GM18499 (cell line): Measurements from ENCODE around the gene FANCC.

Source experiments
- ATAC-seq: cut with Tn5 transposase; IDR thresholded peaks from one replicate; pipeline ENCODE4 v1.9.1; 2021; ENCODE audit warnings: moderate number of reproducible peaks; ENCODE audit not compliant: insufficient read depth, unreplicated experiment

Gene FANCC

DNA sequence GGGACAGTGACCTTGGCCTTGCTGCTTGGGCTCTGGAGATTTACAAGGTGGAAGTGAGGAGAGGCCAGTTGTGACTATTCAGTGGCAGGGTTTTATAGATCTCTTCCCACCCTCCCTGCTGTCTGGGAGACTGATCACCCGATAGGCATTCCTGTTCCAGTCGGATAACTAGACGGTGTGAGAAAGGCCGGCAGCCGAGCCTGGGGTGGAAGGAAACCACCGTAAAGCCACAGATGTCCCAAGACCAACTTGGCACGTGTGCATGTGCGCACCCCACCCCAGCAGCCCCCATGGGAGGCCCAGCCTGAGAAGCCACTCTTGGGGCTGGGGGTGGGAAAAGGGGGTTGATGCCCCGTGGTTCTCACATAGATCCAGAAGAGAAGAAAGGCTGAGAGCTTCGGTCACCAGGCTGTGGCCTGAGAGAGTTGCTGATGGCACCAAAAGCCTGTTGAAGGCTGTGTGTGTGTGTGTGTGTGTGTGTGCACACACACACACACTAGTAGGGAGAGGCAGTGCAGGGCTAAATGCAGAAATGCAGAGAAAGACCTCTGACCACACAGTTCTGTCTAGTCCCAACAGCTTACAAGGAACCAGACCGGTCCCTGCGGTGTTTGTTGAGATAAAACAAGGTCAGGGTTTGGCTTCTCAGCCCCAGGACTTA lies 225.8 kb downstream of the FANCC start:
- ATAC-seq: no peak

DNA sequence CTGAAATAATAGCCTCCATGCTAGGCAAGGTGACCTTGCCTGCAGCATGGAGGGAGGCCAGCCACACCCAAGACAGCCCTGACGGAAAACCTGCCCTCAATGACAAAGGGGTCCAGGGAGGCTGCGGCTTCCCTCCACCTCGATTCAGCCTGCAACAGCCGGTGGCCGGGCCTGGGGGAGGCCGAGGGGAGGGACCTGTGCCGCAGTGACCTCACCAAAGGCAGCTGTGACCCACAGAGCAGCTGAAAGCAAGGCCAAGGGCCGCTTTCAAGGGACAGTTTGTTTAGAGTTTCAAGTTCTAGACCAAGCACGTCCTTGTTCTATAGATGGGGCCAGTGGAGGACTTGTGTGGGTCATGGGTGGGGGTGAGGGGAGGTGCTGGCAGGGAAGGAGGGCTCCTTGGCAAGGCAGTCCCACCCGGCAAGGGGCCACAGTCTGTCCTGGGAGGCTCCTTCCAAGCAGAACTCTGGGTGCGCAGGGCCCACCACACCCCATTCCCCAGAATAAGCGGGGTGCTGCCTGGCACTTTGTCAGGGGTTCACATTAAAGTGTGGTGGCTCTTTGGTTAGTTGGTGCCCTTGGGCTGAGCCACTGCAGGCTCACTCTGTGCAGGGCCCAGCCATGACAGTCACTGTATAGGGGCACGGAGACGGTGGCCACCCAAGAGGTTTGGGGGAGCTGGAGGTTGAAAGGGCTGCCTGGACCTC lies 226.5 kb downstream of the FANCC start:
- no peak for ATAC-seq

DNA sequence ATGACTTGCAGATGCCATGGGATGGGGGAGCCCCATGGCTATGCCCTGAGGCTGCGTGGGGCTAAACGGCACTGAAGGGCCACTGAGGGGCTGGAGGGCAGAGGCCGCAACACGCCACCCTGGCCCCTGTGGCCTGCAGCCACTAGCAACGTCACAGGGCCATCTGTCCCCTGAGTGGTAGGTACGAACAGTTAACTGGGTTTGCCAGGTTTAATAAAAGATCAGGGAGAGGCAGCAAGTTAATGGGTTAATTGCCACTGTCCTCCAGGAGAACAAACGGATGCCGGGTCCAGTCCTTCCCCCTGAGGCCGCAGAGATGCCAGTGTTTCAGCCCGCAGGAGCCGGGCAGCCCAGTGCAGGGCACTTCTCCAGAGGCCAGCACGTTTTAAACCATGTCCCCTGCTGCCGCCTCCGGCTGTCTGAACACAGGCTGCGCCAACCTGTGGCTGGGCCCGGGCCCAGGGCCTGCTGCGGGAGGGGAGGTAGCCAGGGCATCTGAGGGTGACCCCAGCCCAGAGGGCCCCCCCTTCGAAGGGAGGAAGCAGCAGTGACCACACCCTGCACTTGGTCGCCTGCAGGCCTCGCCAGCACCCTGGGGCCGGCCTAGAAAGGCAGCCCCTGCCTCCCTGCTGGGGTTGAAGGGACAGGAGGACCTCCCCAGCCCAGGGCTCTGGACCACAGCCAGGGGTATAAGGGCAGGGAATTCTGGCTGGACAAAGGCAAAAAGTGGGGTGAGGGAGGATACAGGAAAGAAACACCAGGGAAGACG lies 227.3 kb downstream of the FANCC start:
- no peak for ATAC-seq

DNA sequence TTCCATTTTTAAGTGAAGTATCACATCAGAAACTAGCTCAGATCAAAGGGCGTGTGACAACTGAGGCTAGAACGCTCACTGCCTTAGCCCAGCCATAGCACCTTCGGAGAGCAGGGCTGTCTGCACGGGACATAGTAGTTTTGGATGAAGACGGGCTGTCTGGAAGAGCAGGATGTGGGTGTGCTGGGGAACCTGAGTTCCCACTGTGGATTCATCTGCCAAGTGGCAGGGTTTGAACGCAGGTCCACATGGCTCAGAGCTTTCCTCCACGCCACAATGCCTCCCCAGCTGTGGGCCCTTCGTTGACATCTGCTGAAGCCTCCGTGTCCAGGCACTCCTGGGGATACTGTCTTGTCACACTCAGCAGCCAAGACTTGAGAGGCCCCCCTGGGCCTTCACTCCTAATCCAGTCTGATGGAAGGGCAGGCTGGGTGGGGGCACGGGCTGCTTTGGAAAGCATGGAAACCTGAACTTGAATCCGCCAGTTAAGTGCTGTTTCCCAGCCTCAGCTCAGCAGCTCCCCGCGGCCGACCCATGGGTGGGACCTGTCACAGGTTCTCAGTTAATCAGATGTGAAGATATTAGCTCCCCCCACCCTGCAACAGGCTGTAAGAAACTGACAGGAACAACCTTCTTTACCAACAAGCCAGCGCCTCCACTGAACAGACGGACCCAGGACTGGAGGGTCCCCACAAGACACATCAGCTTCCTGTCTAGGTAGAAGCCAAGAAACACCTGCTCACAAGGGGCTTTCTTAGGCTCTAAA lies 228.1 kb downstream of the FANCC start:
- no peak for ATAC-seq

DNA sequence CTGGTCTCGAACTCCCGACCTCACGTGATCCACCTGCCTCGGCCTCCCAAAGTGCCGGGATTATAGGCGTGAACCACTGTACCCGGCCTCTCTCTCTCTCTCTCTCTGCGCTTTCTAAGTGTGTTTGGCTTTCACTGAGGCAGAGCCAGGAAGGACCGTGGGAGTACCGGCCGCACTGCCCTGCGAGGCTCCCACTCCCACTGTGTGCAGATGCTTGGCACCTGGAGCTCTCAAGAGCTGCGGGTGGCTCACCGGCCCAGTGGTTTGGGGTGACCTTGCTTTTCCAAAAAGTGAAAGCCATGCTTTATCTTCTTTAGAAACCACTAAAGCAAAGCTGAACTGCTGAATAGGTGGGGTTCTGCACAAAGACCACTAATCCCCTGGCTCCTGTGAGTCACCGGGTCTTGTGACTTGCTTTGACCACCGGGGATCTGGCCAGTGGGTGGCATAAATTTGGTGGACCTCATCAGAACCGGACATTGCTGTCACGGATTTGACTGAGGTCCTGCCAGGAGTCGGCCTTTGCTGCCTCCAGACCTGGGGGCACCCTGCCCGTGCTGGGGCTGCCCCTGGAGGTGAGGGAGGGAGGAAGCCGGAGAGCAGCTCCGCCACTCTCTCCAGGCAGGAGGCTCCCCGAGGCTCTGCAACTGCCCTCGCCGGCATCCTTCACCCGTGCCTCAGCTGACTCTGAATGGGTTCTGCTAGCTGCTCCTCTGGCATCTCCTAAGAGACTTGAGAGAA lies 228.9 kb downstream of the FANCC start:
- ATAC-seq: no peak

DNA sequence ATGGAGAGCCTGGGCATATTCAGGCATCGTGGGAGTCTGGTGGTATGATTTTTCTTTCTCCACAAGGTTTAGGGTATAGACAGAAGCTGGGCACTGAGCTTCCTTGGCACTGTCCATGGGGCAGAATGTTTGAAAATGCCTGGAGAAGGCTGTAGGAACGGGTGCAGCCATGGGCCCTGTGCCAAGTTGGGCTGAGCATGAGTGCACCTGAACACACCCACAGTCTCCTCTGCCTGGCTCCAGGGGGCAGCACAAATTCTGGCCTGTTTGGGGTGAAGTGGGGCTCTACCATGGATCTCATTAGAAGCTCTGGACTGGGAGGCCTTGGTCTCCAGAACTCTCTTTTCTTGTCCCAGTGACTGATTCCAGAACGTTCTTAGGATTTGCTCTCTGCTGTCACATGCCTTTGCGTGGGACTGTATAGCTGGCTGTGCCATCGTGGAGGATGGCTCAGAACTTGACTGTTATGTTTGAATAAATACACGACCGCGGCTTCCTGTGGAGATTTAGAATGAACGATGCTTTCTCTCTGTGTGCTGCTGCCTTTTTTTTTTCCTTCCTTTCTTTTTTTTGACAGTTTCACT lies 229.8 kb downstream of the FANCC start:
- no peak for ATAC-seq

DNA sequence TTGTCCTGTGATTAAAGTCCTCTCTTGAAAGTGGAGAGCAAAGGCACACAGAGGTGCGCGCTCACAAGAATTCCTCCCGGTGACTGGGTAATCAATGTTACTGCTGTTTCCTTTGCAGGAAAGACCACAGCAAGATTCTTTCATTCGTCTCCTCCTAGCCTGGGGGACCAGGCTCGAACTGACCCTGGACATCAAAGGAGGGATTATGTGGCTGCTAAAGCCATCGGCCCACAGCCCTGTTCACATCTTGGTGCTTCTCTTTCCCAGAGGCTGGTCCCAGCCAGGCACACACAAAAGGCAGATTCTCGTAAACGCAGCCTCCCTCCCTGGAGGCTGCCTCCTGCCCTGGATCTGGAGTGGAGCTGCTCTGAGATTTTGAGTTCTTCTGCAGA lies 230.9 kb downstream of the FANCC start:
- ATAC-seq: no peak

DNA sequence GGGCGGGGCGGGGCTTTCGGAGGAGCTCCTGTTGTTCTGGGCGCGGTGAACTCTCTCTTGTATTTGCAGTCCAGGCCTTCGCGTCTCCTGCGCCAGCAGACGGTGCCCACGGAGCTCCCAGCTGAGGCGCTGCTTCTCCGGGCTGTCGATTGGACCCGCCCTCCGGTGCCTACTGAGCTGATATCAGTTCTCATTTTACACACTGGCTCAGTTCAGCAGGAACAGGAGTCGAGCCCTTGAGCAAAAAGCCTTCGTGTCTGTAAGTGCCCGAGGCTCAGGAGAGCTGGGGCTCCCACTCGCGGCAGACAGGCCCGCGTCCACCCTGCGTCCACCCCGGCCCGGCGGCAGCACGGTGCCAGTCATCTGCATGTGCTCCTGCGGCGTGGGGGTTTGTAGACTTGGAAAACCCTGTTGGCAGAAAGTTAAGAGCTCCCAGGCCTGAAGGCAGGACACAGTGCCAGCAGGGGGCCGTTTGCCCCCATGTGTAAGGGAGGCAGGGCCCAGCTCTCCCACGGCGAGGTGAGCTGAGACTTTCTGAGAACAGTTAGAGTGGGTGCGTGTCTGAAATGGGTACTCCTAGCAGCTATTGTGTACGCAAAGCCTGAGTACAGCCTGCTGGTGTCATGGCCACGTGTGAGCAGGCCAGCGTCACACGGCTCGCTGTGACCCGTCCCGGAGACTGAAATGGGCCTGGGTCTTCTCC lies 231.5 kb downstream of the FANCC start:
- ATAC-seq: no peak

DNA sequence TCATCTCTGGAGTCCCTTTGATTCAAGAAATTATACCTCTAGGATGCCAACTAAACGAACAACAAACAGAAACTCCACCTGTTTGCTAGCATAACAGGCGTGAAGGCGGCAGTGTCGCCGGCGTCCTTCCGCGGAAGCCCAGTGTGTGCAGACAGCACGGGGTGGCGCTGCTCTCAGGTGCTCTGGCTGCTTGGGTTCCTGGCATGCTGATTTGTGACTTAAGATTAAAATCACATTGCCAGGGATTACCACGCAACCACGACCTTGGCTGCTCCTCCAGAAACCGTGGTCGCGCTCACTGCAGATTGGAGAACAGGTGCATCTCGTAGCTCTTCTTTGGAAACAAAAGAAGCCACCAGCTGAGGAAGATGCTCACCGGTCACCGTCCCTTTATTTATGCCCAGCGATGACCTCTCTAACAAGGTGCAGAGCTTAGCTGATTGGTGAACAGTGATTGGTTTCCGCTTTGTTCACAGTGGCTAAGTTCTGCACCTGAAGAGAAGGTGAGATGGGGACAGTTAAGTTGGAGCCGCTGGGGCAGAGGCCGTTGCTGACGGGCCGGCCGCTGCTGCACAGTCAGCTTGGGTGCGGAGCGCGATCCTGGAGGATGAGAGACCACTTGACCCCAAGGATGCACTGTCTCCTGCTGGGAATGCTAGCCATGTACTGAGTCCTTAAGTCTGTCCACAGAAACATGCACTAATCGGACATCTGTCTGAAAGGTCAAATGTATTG lies 232.3 kb downstream of the FANCC start:
- no peak for ATAC-seq

DNA sequence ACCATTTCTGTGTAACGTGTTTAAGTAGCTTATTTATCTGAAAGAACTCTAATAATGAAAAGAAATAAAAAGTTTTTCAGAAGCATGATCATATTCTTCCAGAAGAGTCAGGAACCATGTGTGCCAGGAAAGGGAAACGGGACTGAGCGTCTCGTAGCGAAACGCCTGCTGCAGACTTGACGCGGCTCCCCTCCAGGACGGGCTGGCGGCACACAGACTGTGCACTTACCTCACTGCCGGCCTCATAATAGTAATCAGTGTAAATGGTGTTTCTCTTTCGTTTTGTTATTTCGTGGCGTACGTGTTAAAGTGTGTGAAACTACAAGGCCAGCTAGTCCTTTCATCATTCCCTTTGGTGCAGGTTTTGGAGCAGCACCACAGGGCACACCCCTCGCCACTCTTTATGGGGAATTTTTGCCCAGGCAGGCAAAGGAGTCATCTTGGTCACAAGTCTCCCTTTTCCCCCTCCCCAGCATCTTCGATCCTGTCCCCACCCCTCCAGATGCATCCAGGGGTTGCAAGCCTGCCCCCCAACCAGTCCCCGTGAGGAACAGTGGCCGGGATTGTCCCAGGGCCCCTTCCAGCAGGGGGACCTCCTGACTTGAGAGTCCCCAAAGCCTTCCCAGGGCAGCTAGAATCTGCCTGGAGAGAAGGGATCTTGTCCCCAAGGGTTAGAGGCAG lies 233.1 kb downstream of the FANCC start:
- no peak for ATAC-seq

DNA sequence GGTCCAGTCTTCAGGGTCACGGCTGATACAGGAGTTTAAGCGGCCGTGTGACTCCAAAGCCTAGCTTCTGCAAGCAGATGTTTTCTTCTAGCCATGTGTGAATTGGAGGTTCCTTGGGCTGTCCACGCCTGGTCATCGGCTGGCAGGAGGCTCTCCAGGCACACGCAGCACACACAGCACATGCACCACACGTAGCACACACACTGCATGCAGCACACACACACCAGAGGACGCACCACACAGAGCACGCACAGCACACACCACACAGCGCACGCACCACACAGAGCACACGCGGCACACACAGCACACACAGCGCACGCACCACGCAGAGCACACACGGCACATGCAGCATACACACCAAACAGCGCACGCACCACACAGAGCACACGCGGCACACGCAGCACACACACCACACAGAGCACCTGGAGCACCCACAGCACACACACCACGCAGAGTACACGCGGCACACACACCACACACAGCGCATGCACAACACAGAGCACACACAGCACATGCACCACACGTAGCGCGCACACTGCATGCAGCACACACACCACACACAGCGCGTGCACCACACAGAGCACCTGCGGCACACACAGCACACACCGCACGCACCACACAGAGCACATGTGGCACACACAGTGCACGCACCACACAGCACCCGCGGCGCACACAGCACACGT lies 234.3 kb downstream of the FANCC start:
- ATAC-seq: no peak

DNA sequence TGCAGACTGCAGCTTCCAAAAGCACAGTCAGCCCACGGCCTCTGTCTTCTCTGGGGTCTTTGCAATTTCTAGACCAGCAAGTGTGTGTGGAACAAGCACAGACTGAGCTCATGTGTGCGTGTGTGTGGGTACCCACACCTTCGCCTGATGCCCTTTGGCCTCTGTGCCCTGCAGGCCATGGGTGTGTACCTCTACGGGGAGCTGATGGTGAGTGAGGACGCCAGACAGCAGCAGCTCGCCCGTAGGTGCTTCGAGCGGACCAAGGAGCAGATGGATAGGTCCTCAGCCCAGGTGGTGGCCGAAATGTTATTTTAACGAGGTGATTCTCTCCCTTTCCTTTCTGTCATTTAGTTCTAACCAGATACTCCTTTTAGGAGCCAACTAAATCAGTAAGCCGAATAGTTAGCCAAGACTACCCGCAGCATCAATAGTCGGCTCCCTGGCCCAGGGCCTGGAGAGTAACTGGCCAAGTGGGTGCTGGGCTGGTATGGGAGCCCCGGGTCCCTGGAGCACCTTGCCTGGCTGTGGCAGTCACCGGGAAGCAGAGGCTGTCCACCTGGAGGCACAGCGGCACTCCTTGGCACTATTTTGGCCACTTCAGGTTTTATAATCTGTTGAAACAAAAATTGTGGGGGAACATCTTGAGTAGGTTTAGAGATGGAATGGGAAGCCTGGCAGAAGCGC lies 235.0 kb downstream of the FANCC start:
- no peak for ATAC-seq

DNA sequence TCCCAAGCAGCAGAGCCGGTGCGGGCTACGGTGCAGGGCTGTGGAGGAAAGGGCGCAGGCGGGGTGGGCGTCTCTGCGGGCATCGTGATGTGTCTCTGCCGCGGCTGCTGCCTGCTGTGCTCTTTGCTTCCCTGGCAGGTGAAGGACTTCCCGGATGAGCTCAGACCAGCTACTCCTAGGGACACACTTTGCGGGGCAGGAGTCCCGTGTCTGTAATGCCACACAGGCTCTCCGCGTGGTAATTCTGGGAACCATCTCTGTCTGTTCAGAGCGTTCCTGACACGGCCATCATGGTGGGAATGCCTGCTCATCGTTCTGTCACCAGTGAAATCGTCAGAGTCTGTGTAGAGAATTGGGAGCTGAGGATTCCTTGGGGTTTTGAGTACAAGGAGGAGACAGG lies 235.5 kb downstream of the FANCC start:
- no peak for ATAC-seq

DNA sequence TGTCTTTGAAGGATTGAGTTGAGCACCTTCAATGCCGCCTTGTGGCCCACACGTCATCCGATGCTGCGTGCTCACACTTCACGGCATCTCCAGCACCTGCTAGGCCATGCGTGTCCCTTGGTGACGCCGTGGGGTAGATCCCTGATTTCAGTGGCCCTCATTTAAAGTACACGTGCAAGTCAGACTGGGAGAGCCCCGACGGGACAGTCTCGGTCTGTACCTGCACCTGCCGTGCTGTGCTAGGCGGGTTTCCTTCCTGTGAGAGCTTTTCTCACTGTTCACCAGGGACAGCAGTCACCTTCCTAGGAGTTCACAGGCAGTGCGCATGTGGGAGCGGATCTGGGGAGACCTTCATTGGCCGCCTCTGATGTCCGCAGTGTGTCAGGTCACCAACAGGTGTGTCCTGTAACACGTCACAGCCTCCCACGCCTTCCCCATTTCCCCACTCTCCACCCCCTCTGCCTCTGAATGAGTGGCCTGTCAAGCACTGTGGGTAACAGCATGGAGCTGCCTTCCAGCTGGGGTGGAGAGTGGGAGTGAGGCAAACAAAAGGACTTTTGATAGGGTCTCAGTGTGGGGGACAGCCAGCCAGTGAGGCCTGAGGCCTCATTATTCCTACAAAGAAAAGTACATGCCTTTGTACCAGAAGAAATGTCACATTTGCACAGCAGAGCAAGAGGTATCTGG lies 236.4 kb downstream of the FANCC start:
- ATAC-seq: no peak

DNA sequence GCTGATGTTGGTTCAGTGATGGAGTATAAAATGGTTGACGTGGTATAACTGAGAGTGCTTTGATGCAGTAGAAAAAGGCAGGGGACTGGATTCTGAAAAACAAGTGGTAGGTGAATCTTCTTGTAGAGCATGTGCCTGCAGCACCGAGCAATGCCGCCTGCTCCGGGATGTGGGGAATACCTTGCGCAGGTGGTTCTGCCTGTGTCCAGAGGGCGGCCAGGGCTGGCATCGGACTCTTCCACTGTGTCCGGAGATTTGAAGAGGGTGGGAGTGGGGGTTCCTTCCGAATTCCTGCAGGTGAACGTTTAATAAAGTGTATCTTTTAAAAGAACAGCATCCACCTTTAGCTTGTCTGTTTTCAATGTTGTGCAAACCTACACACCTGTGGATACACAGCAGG lies 238.0 kb downstream of the FANCC start:
- ATAC-seq: no peak

DNA sequence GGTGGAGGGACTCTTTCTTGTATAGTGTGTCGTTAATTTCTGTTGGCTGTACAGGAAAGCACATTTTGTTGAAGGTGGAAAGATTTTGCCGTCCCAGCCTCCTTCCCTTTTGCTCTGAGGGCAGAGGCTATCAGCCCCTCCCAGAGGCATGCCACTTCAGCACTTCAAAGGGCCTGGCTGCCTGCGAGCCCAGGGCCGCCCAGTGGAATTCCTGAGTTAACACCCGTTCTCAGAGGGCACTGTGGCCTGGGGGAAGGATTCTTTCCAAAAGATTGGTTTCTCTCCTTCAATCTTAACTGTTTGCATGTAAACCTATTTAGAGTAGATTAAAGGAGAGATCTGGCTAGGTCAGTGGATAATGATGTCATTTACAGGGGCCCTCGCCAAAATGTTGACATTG lies 238.6 kb downstream of the FANCC start:
- ATAC-seq: no peak
